Kidney (tissue), 14 donors: Measurements from ENCODE around the gene KLHL2. TPM values are rescaled to one million over a fixed set of nuclear protein-coding genes. Genes with fewer than 3 reads are reported as not detected.

Experiments used
- DNase-seq, 5 donors: peaks; one replicate each; pipeline ENCODE4 v3.0.0-alpha.2; 2013 to 2020
- FAIRE-seq: peaks from 2 replicates; lab custom pipeline; 2012; peaks lifted over from hg19 to GRCh38; lab: Jason Lieb, UNC
- H3K27ac ChIP-seq, 2 donors: one replicate each; pipeline ENCODE4 v1.7.0; 2013; ENCODE audit warnings: low read depth in 2 of 2, low read length in 2 of 2, inconsistent platforms in 1 of 2
- H3K27me3 ChIP-seq: one replicate; pipeline ENCODE4 v1.7.1; 2013; ENCODE audit warnings: low read length, inconsistent platforms; ENCODE audit not compliant: control insufficient read depth, insufficient read depth
- H3K36me3 ChIP-seq, 3 donors: one replicate each; pipeline versions ENCODE4 v1.7.0 to v1.7.1; 2013; ENCODE audit warnings: low read length in 3 of 3, control low read depth in 1 of 3, inconsistent platforms in 1 of 3; ENCODE audit not compliant: insufficient read depth in 3 of 3, control insufficient read depth in 2 of 3
- H3K4me1 ChIP-seq, 3 donors: one replicate each; pipeline versions ENCODE4 v1.7.0 to v1.7.1; 2013; ENCODE audit warnings: low read length in 3 of 3, inconsistent platforms in 1 of 3, low read depth in 1 of 3; ENCODE audit not compliant: control insufficient read depth in 2 of 3, insufficient read depth in 2 of 3
- H3K4me3 ChIP-seq, 3 donors: one replicate each; pipeline versions ENCODE4 v1.7.0 to v1.8.1; 2013; ENCODE audit warnings: low read length in 3 of 3, control low read depth in 1 of 3, inconsistent platforms in 1 of 3
- H3K9ac ChIP-seq, 3 donors: one replicate each; pipeline versions ENCODE4 v1.7.0 to v1.7.1; 2013; ENCODE audit warnings: low read length in 3 of 3, control low read depth in 1 of 3, inconsistent platforms in 1 of 3
- H3K9me3 ChIP-seq, 3 donors: one replicate each; pipeline versions ENCODE4 v1.7.0 to v1.7.1; 2013; ENCODE audit warnings: low read length in 3 of 3, control low read depth in 1 of 3, inconsistent platforms in 1 of 3; ENCODE audit not compliant: control insufficient read depth in 2 of 3, insufficient read depth in 1 of 3
- intact Hi-C: fragments of 100-400 bp; cut with DNase I; formaldehyde crosslinking; loops from one replicate; pipeline ENCODE4 v1.11.1; 2022
- polyA plus RNA-seq: library from polyadenylated mRNA; stranded (reverse); fragments of 350-450 nt; fragmentation: Illumina TruSeq; extraction: RNeasy Lipid Tissue Mini Kit (QIAGEN cat#74804); gene quantifications from one replicate; pipeline ENCODE4 v1.2.3, GENCODE V29; 2014; ENCODE audit warnings: low read depth, low replicate concordance; ENCODE audit not compliant: insufficient read depth
- total RNA-seq: library from RNA; stranded (reverse); fragmentation: NEBNext Ultra II Directional; extraction: Animal tissue kit (Norgen Biotek cat#: 25700); gene quantifications from one replicate; pipeline ENCODE4 v1.2.1, GENCODE V29; 2021
- TF ChIP-seq, protein P1 (sequence below): IDR thresholded peaks from 3 replicates; pipeline ENCODE4 v1.5.1; 2012; ENCODE audit warnings: mild to moderate bottlenecking, moderate library complexity, borderline replicate concordance; ENCODE audit not compliant: insufficient read depth; ENCODE audit errors: extremely low read depth
- donor health status: control.
- donor health status: control.
- donor health status: control.
- donor health status: control.
- donor health status: control.
- donor health status: DM: yes; HTN: yes; CAD: no.
- donor health status: Normal renal cell carcinoma (clear cell type).

KLHL2 gene
- total and polyA plus RNA-seq, 2 donors from 2014 or later, result 11.5 to 44.4 TPM

DNA sequence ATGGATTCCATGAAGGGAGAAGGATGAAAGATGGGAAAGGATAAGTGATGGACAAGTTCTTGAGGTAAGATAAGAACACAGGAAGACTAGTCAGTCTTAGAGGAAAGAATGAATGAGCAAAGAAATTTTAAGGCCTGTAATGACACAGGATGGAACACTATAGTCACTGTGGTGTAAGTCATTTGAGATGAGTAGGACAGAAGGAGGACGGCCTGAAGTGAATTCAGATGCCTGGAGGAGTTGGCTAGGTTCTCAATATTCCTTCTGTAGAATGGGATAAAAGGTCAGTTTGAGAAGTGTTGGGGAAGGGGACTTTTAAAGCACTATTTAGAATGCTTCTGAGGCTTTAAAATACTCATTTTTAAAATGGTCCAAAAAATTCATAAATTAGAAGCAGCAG lies 124.0 kb downstream of the KLHL2 start:
- Histone ChIP-seq H3K36me3 (peaks cover 0 to 6% (median 0%) of the 10 kb centered on the region in 3 donors), H3K27me3 (no peaks in the 10 kb centered on the region), H3K27ac (no peak overlapping the region), H3K9ac (no peak overlapping the region), H3K4me1 (peaks cover 0 to 13% (median 7%) of the 10 kb centered on the region in 3 donors), H3K9me3 (no peaks in the 10 kb centered on the region), H3K4me3 (no peak overlapping the region)
- FAIRE-seq (no peak), DNase-seq (no peak)
- TF ChIP-seq, protein P1, sequence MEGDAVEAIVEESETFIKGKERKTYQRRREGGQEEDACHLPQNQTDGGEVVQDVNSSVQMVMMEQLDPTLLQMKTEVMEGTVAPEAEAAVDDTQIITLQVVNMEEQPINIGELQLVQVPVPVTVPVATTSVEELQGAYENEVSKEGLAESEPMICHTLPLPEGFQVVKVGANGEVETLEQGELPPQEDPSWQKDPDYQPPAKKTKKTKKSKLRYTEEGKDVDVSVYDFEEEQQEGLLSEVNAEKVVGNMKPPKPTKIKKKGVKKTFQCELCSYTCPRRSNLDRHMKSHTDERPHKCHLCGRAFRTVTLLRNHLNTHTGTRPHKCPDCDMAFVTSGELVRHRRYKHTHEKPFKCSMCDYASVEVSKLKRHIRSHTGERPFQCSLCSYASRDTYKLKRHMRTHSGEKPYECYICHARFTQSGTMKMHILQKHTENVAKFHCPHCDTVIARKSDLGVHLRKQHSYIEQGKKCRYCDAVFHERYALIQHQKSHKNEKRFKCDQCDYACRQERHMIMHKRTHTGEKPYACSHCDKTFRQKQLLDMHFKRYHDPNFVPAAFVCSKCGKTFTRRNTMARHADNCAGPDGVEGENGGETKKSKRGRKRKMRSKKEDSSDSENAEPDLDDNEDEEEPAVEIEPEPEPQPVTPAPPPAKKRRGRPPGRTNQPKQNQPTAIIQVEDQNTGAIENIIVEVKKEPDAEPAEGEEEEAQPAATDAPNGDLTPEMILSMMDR, result no peak
- intact Hi-C loops, result no loop called here

DNA sequence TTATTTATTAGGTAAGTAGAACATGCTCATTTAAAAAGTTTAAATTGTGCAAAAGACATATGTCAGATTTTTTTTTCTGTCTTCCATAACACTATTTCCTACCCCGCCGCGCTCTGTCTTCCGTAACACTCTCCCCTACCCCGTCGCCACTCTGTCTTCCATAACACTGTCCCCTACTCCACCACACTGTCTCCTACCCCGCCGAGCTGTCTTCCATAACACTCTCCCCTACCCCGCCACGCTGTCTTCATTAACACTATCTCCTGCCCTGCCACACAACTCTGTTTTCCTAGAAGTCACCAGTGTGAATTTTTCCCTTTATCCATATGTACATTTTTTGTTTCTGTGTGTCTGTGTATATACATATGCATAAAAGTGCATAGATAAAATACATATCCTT lies 124.5 kb downstream of the KLHL2 start:
- H3K27me3 ChIP-seq, result no peaks in the 10 kb centered on the region
- no peaks in the 10 kb centered on the region for H3K9me3 ChIP-seq
- FAIRE-seq, result no peak
- no peak overlapping the region for H3K27ac ChIP-seq
- no peak for DNase-seq
- H3K4me1 ChIP-seq, result peaks cover 0 to 12% (median 7%) of the 10 kb centered on the region in 3 donors
- H3K4me3 ChIP-seq, result no peak overlapping the region
- H3K9ac ChIP-seq, result no peak overlapping the region
- TF ChIP-seq, protein P1, result no peak
- H3K36me3 ChIP-seq, result peaks cover 0 to 6% (median 0%) of the 10 kb centered on the region in 3 donors
- intact Hi-C loops, result no loop called here

DNA sequence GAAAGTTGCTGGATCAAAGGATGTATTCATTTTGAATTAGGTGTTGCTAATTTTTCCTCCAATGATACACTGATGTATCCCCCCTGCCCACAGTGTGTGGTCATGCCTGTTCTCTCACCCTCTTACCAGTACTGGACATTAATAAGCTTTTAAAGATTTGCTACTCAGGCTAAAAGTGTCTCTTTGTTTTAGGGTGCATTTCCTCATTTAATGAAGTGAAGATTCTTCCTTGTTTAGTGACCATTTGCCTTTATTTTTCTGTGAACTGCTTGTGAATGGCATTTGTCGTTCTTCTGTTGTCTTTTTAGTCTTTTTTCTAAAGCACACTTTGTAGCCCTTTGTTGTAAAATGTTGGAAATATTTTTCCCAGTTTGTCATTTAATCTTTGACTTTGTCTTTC lies 125.1 kb downstream of the KLHL2 start:
- no peak for DNase-seq
- Histone ChIP-seq H3K4me3 (no peak overlapping the region), H3K4me1 (peaks cover 0 to 12% (median 7%) of the 10 kb centered on the region in 3 donors), H3K36me3 (peaks cover 0 to 6% (median 0%) of the 10 kb centered on the region in 3 donors), H3K27me3 (no peaks in the 10 kb centered on the region), H3K27ac (no peak overlapping the region), H3K9me3 (no peaks in the 10 kb centered on the region), H3K9ac (no peak overlapping the region)
- TF ChIP-seq, protein P1, result no peak
- intact Hi-C loops, result no loop called here
- no peak for FAIRE-seq

DNA sequence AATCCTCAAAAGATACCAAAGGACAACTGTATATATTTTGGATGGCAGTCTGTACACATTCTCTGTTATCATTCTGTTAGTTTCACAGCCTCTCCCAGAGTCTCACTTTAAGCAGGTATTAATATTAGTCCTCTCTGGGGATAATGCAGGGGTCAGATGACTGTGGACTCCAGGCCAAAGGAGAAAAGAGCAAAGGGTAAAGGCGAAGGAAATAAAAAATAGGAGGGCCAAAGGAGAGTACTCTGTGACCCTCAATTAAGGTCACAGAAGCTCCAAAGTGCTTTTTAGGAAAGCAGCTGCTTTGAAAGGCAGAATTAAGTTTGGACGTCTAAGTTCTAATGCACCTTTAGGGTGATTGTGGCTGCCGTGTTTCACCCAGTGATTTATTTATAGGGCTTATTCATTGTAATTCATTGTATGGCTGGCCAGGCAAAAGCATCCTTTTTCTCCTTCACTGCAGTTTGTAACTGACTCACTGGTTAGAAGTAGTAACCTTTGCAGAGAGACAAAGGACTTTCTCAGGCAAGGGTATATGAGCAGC lies 127.9 kb downstream of the KLHL2 start:
- DNase-seq, result no peak
- Histone ChIP-seq H3K27me3 (no peaks in the 10 kb centered on the region), H3K9me3 (no peaks in the 10 kb centered on the region), H3K27ac (no peak overlapping the region), H3K36me3 (peaks cover 4 to 13% (median 4%) of the 10 kb centered on the region in 3 donors), H3K4me1 (peaks cover 0 to 10% (median 0%) of the 10 kb centered on the region in 3 donors), H3K9ac (no peak overlapping the region), H3K4me3 (no peak overlapping the region)
- no peak for FAIRE-seq
- TF ChIP-seq, protein P1, result no peak
- intact Hi-C loops, result no loop called here
